CD14-positive monocyte (primary cell): ENCODE results near the gene PARP4. TPM values are rescaled to one million over a fixed set of nuclear protein-coding genes. Genes with fewer than 3 reads are reported as not detected.

Experiments used
- DNase-seq, 3 donors: peaks; one replicate each; pipeline ENCODE4 v3.0.0-alpha.2; 2011 to 2022
- H2AFZ ChIP-seq: 2 replicates; pipeline ENCODE4 v1.6.0; 2012; ENCODE audit warnings: mild to moderate bottlenecking, low read depth, low read length, inconsistent platforms; ENCODE audit not compliant: insufficient read depth, poor library complexity, severe bottlenecking
- H3K27ac ChIP-seq, 2 donors: 1 replicate in 1 of 2; 2 replicates in 1 of 2; pipeline ENCODE4 v1.5.1; 2012 to 2013; ENCODE audit warnings: low read length in 2 of 2, control low read depth in 1 of 2, inconsistent platforms in 1 of 2, low read depth in 1 of 2, mild to moderate bottlenecking in 1 of 2
- H3K27me3 ChIP-seq, 2 donors: one replicate each; pipeline versions ENCODE4 v1.6.0 to v1.6.1; 2011 to 2013; ENCODE audit warnings: low read length in 2 of 2; ENCODE audit not compliant: control insufficient read depth in 2 of 2, insufficient read depth in 2 of 2
- H3K36me3 ChIP-seq, 2 donors: replicated peaks in 1 of 2; 1 replicate in 1 of 2; 2 replicates in 1 of 2; pipeline versions ENCODE4 v1.5.1 to v1.6.1; 2012 to 2013; ENCODE audit warnings: low read length in 2 of 2, control low read depth in 1 of 2, inconsistent platforms in 1 of 2, mild to moderate bottlenecking in 1 of 2; ENCODE audit not compliant: insufficient read depth in 2 of 2, control insufficient read depth in 1 of 2
- H3K4me1 ChIP-seq, 2 donors: 1 replicate in 1 of 2; 2 replicates in 1 of 2; pipeline versions ENCODE4 v1.5.1 to v1.6.1; 2012 to 2013; ENCODE audit warnings: low read length in 2 of 2, control low read depth in 1 of 2, inconsistent platforms in 1 of 2, mild to moderate bottlenecking in 1 of 2, moderate library complexity in 1 of 2; ENCODE audit not compliant: insufficient read depth in 2 of 2, control insufficient read depth in 1 of 2
- H3K4me2 ChIP-seq: replicated peaks from 2 replicates; pipeline ENCODE3; 2012; ENCODE audit warnings: low read length, moderate library complexity, mild to moderate bottlenecking; ENCODE audit not compliant: poor library complexity, severe bottlenecking; ENCODE audit errors: extremely low read depth
- H3K4me3 ChIP-seq, 3 experiments: fragments of 200-600 bp in 1 of 3; sonication (generic) in 1 of 3; replicated peaks in 1 of 3; 1 replicate in 2 of 3; 2 replicates in 1 of 3; pipeline ENCODE4 v1.5.1; 2011 to 2013; ENCODE audit warnings: low read length in 3 of 3, mild to moderate bottlenecking in 3 of 3, control low read depth in 2 of 3, low read depth in 2 of 3, inconsistent platforms in 1 of 3, moderate library complexity in 1 of 3
- H3K79me2 ChIP-seq: 2 replicates; pipeline ENCODE4 v1.6.0; 2012; ENCODE audit warnings: mild to moderate bottlenecking, control low read depth, inconsistent platforms, low read length, moderate library complexity; ENCODE audit not compliant: insufficient read depth
- H3K9ac ChIP-seq: 2 replicates; pipeline ENCODE4 v1.6.0; 2017; ENCODE audit warnings: low read length, mild to moderate bottlenecking; ENCODE audit not compliant: insufficient read depth, poor library complexity, severe bottlenecking
- H3K9me3 ChIP-seq, 2 donors: replicated peaks in 1 of 2; 1 replicate in 1 of 2; 2 replicates in 1 of 2; pipeline versions ENCODE4 v1.5.1 to v1.6.1; 2012 to 2013; ENCODE audit warnings: low read length in 2 of 2, control low read depth in 1 of 2; ENCODE audit not compliant: control insufficient read depth in 1 of 2, insufficient read depth in 1 of 2
- H4K20me1 ChIP-seq: 2 replicates; pipeline ENCODE4 v1.6.0; 2012; ENCODE audit warnings: mild to moderate bottlenecking, low read length, control low read depth, moderate library complexity; ENCODE audit not compliant: insufficient read depth
- H3K27ac Mint-ChIP-seq, 7 donors: one replicate each; pipeline ENCODE4 v1.8.0; 2020; ENCODE audit warnings: mild to moderate bottlenecking in 7 of 7, mixed read lengths in 7 of 7, moderate library complexity in 6 of 7, inconsistent platforms in 2 of 7
- H3K27me3 Mint-ChIP-seq, 3 donors: one replicate each; pipeline ENCODE4 v1.8.0; 2021 to 2022; ENCODE audit warnings: low read depth in 3 of 3, mild to moderate bottlenecking in 3 of 3, mixed read lengths in 3 of 3, moderate library complexity in 3 of 3, inconsistent platforms in 1 of 3
- H3K36me3 Mint-ChIP-seq, 2 donors: one replicate each; pipeline ENCODE4 v1.8.0; 2020; ENCODE audit warnings: mixed read lengths in 2 of 2, inconsistent platforms in 1 of 2, mild to moderate bottlenecking in 1 of 2
- H3K4me1 Mint-ChIP-seq: one replicate; pipeline ENCODE4 v1.8.0; 2020; ENCODE audit warnings: mild to moderate bottlenecking, mixed read lengths
- H3K4me3 Mint-ChIP-seq, 2 donors: one replicate each; pipeline ENCODE4 v1.8.0; 2020; ENCODE audit warnings: mild to moderate bottlenecking in 2 of 2, mixed read lengths in 2 of 2, moderate library complexity in 1 of 2
- H3K9me3 Mint-ChIP-seq, 7 donors: one replicate each; pipeline ENCODE4 v1.8.0; 2020 to 2022; ENCODE audit warnings: mixed read lengths in 7 of 7, mild to moderate bottlenecking in 6 of 7, moderate library complexity in 6 of 7, inconsistent platforms in 2 of 7
- CTCF ChIP-seq: fragments of 200-600 bp; IDR thresholded peaks from one replicate; pipeline ENCODE4 v1.8.0; 2022; ENCODE audit warnings: antibody characterized with exemption, mild to moderate bottlenecking
- WGBS: methylation state at CpG from one replicate; pipeline ENCODE4 v1.1.5; 2013; ENCODE audit warnings: missing lambda C conversion rate; ENCODE audit not compliant: insufficient coverage; 5-methylcytosine and 5-hydroxymethylcytosine counted together
- intact Hi-C, 2 donors: fragments of 100-400 bp; cut with micrococcal nuclease; formaldehyde crosslinking; loops; one replicate each; pipeline versions ENCODE4 v1.15.0 to v1.15.1; 2023
- polyA plus RNA-seq, 3 donors: library from polyadenylated mRNA; depleted of rRNA in 1 of 3; unstranded in 2 of 3; stranded (reverse) in 1 of 3; fragments of 300-500 nt in 2 of 3; fragments of >200 nt in 1 of 3; fragmentation: Illumina TruSeq in 2 of 3; gene quantifications; 1 replicate in 2 of 3; 2 replicates in 1 of 3; pipeline ENCODE4 v1.2.3, GENCODE V29; 2012 to 2021

PARP4 gene
- polyA plus RNA-seq, 3 donors = 34.0 to 56.8 (median 51.9) TPM

GRCh38 chr13:24407844-24408243 is 104.7 kb downstream of the PARP4 start:
- no peaks in the 10 kb centered on the region for H3K36me3 ChIP-seq
- H3K27me3 ChIP-seq = no peaks in the 10 kb centered on the region
- WGBS = no CpG with 5 or more reads among the region's 3 CpGs
- intact Hi-C loops = no loop called here
- no peaks in the 10 kb centered on the region for H3K79me2 ChIP-seq
- H3K27me3 Mint-ChIP-seq = peaks cover 1 to 2% (median 2%) of the 10 kb centered on the region in 3 donors
- no peaks in the 10 kb centered on the region for H4K20me1 ChIP-seq
- H2AFZ ChIP-seq = no peak overlapping the region
- H3K4me3 Mint-ChIP-seq = no peak overlapping the region
- H3K4me2 ChIP-seq = no peak overlapping the region
- H3K27ac Mint-ChIP-seq = no peak overlapping the region
- no peak overlapping the region for H3K9ac ChIP-seq
- DNase-seq = no peak
- no peak overlapping the region for H3K4me3 ChIP-seq
- H3K4me1 Mint-ChIP-seq = no peaks in the 10 kb centered on the region
- H3K27ac ChIP-seq = no peak overlapping the region
- peak; percentile 12 for TF ChIP-seq CTCF
- peaks cover 0 to 3% (median 0%) of the 10 kb centered on the region in 7 donors for H3K9me3 Mint-ChIP-seq
- no peaks in the 10 kb centered on the region for H3K4me1 ChIP-seq
- no peaks in the 10 kb centered on the region for H3K9me3 ChIP-seq
- no peaks in the 10 kb centered on the region for H3K36me3 Mint-ChIP-seq

DNA sequence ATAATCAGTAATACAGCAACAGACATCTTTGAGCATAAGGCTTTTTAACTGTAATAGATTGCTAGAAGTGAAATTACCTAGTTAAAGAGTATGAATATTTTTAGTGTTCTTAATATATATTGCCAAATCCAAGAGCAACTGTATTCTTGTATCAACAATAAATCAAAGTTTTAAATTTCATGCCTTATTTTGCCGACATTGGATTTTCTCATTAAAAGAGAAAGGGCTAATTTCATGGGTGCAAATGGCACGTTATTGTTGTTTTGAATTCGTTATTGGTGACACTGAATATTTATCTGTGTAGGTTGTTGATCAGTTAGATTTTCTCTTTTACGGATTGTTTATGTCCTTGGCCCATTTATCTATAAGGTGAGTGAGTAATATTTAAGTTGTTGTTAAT is 106.1 kb downstream of the PARP4 start:
- no peaks in the 10 kb centered on the region for H3K36me3 Mint-ChIP-seq
- WGBS = no CpG with 5 or more reads among the region's 4 CpGs
- no peak overlapping the region for H3K4me3 ChIP-seq
- no peaks in the 10 kb centered on the region for H3K36me3 ChIP-seq
- no peak overlapping the region for H3K27ac Mint-ChIP-seq
- H3K9me3 ChIP-seq = no peaks in the 10 kb centered on the region
- no peak for TF ChIP-seq CTCF
- peaks cover 2 to 7% (median 2%) of the 10 kb centered on the region in 3 donors for H3K27me3 Mint-ChIP-seq
- no peaks in the 10 kb centered on the region for H3K79me2 ChIP-seq
- no peak overlapping the region for H3K27ac ChIP-seq
- no peak overlapping the region for H3K9ac ChIP-seq
- intact Hi-C loops = no loop called here
- no peak overlapping the region for H3K4me3 Mint-ChIP-seq
- no peaks in the 10 kb centered on the region for H3K27me3 ChIP-seq
- no peaks in the 10 kb centered on the region for H3K4me1 ChIP-seq
- H3K9me3 Mint-ChIP-seq = no peaks in the 10 kb centered on the region
- DNase-seq = no peak
- H3K4me2 ChIP-seq = no peak overlapping the region
- no peaks in the 10 kb centered on the region for H3K4me1 Mint-ChIP-seq
- H4K20me1 ChIP-seq = no peaks in the 10 kb centered on the region
- no peak overlapping the region for H2AFZ ChIP-seq
